CD4-positive, alpha-beta T cell (primary cell): ENCODE data around the gene PTPMT1. TPM values are rescaled to one million over a fixed set of nuclear protein-coding genes. Genes with fewer than 3 reads are reported as not detected.

Experiments used
- ATAC-seq: fragments of 200-7000 bp; cut with Tn5 transposase; one replicate; pipeline ENCODE4 v1.10.0; 2022; ENCODE audit warnings: mild to moderate bottlenecking; ENCODE audit not compliant: poor library complexity
- CTCF ChIA-PET: fragments of 350-600 bp; sonication (Branson Sonifier 250); formaldehyde crosslinking; loops from one replicate; lab custom pipeline; 2021; ENCODE audit warnings: antibody characterized with exemption, inconsistent platforms; lab: Charles Lee
- POLR2A ChIA-PET: fragments of 350-600 bp; sonication (Branson Sonifier 250); formaldehyde crosslinking; loops from one replicate; lab custom pipeline; 2021; ENCODE audit warnings: antibody characterized with exemption, inconsistent platforms; lab: Charles Lee
- DNase-seq, 14 experiments: peaks; one replicate each; pipeline ENCODE4 v3.0.0-alpha.2; 2013 to 2020; ENCODE audit warnings: mixed read lengths in 2 of 14
- H3K27ac ChIP-seq, 2 donors: one replicate each; pipeline versions ENCODE4 v1.5.1 to v1.7.0; 2013; ENCODE audit warnings: low read length in 2 of 2, low read depth in 1 of 2, mild to moderate bottlenecking in 1 of 2
- H3K27me3 ChIP-seq, 2 experiments: 1 replicate in 1 of 2; 2 replicates in 1 of 2; pipeline versions ENCODE4 v1.6.1 to v1.7.0; 2013; ENCODE audit warnings: low read length in 2 of 2, control low read depth in 1 of 2, mild to moderate bottlenecking in 1 of 2, moderate library complexity in 1 of 2; ENCODE audit not compliant: insufficient read depth in 2 of 2, control insufficient read depth in 1 of 2
- H3K36me3 ChIP-seq: one replicate; pipeline ENCODE4 v1.6.1; 2013; ENCODE audit warnings: low read length, control low read depth; ENCODE audit not compliant: insufficient read depth
- H3K4me1 ChIP-seq: one replicate; pipeline ENCODE4 v1.6.1; 2013; ENCODE audit warnings: low read length, control low read depth; ENCODE audit not compliant: insufficient read depth
- H3K4me3 ChIP-seq: one replicate; pipeline ENCODE4 v1.5.1; 2013; ENCODE audit warnings: mild to moderate bottlenecking, low read length, moderate library complexity
- H3K9me3 ChIP-seq, 2 experiments: 1 replicate in 1 of 2; 2 replicates in 1 of 2; pipeline versions ENCODE4 v1.6.1 to v1.7.0; 2013; ENCODE audit warnings: low read length in 2 of 2, mild to moderate bottlenecking in 2 of 2, control low read depth in 1 of 2, moderate library complexity in 1 of 2; ENCODE audit not compliant: control insufficient read depth in 1 of 2, insufficient read depth in 1 of 2
- H3K27ac Mint-ChIP-seq: one replicate; pipeline ENCODE4 v1.8.0; 2020; ENCODE audit warnings: mixed read lengths
- H3K27me3 Mint-ChIP-seq: one replicate; pipeline ENCODE4 v1.8.0; 2021; ENCODE audit warnings: mixed read lengths
- H3K36me3 Mint-ChIP-seq: one replicate; pipeline ENCODE4 v1.8.0; 2021; ENCODE audit warnings: low read depth, mixed read lengths
- H3K4me1 Mint-ChIP-seq: one replicate; pipeline ENCODE4 v1.8.0; 2021; ENCODE audit warnings: low read depth, mixed read lengths
- H3K4me3 Mint-ChIP-seq: one replicate; pipeline ENCODE4 v1.8.0; 2020; ENCODE audit warnings: mild to moderate bottlenecking, mixed read lengths
- H3K9me3 Mint-ChIP-seq: one replicate; pipeline ENCODE4 v1.8.0; 2020; ENCODE audit warnings: mixed read lengths
- CTCF ChIP-seq: fragments of 200-600 bp; IDR thresholded peaks from one replicate; pipeline ENCODE4 v1.8.0; 2022; ENCODE audit warnings: antibody characterized with exemption, mild to moderate bottlenecking
- intact Hi-C, 2 experiments: fragments of 100-400 bp; cut with DNase I in 1 of 2; cut with micrococcal nuclease in 1 of 2; formaldehyde crosslinking; loops; one replicate each; pipeline versions ENCODE4 v1.15.1 to v1.9.0; 2023 to 2025; cut with DNase I, micrococcal nuclease
- total RNA-seq, 174 experiments: library from RNA in 2 of 174; stranded (reverse) in 2 of 174; gene quantifications; one replicate each; pipeline ENCODE4 v1.2.3 and lab custom pipeline; 2021 to 2026

Gene PTPMT1
- total RNA-seq, 2 experiments from 2014 or later: 18.9 to 26.7 TPM

GRCh38 chr11:47592251-47592650, 26.9 kb downstream of the PTPMT1 start:
- H3K36me3 Mint-ChIP-seq: no peaks in the 10 kb centered on the region
- peaks cover 37% of the 10 kb centered on the region for H3K27me3 Mint-ChIP-seq
- intact Hi-C loops: no loop called here
- no peak overlapping the region for H3K4me3 Mint-ChIP-seq
- Histone ChIP-seq H3K27ac (no peak overlapping the region), H3K36me3 (no peaks in the 10 kb centered on the region), H3K9me3 (peaks cover 0 to 14% of the 10 kb centered on the region in 2 experiments), H3K27me3 (peaks cover 25 to 41% of the 10 kb centered on the region in 2 experiments), H3K4me1 (peaks cover 12% of the 10 kb centered on the region), H3K4me3 (no peak overlapping the region)
- CTCF ChIA-PET: no interaction called here
- no peak for DNase-seq
- no peak overlapping the region for H3K27ac Mint-ChIP-seq
- H3K4me1 Mint-ChIP-seq: no peaks in the 10 kb centered on the region
- POLR2A ChIA-PET: no interaction called here
- TF ChIP-seq CTCF: no peak
- H3K9me3 Mint-ChIP-seq: no peaks in the 10 kb centered on the region
- ATAC-seq: no peak

DNA sequence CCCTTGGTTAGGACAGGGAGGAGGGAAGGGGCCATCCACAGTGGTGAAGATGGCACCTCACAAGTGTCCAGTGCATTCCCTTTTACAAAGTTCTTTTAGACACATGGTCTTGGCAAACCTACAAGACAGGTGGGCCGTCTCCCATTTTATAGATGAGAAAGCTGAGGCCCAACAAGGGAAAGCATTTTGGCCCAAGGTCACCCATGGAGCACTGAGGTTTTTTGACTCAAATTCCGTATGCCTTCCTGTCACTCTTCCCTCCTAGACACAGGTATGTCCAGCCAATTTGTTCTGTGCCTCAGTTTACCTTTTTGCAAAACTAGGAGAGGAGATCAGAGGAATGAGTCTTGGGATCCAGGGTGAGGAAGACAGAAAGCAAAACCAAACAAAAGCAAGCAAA, 27.6 kb downstream of the PTPMT1 start:
- H3K36me3 ChIP-seq: no peaks in the 10 kb centered on the region
- H3K4me1 ChIP-seq: peaks cover 12% of the 10 kb centered on the region
- intact Hi-C loops: no loop called here
- ATAC-seq (no peak), DNase-seq (no peak)
- H3K4me1 Mint-ChIP-seq: no peaks in the 10 kb centered on the region
- no peaks in the 10 kb centered on the region for H3K9me3 Mint-ChIP-seq
- H3K27me3 Mint-ChIP-seq: peaks cover 37% of the 10 kb centered on the region
- no peak overlapping the region for H3K4me3 ChIP-seq
- H3K27me3 ChIP-seq: peaks cover 25 to 41% of the 10 kb centered on the region in 2 experiments
- no peak overlapping the region for H3K27ac Mint-ChIP-seq
- CTCF ChIA-PET: no interaction called here
- no peak overlapping the region for H3K4me3 Mint-ChIP-seq
- no peaks in the 10 kb centered on the region for H3K36me3 Mint-ChIP-seq
- no peak for TF ChIP-seq CTCF
- H3K27ac ChIP-seq: no peak overlapping the region
- peaks cover 0 to 14% of the 10 kb centered on the region in 2 experiments for H3K9me3 ChIP-seq
- POLR2A ChIA-PET: no interaction called here

DNA sequence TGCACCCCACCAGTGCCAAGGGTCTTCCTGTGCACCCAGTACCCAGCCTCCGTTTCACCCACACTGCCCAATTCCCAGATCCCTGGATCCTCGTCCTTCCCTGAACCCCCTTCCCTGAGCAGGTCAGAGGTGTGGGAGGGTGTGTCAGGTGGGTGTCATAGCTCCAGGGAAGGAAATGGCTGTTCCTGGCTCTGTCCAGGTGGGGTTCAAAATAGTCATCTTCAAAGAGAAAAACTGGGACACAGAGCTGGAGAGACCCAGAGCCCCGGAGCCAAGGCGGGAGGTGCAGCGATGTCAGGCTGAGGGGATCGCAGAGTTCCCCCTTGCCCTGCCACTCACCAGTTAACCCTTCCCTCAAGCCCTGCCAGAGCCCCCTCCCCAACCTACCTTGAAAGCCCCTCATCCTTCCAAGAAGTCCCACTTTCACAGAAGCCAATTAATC, 28.1 kb downstream of the PTPMT1 start:
- CTCF ChIA-PET: no interaction called here
- no peak for TF ChIP-seq CTCF
- peaks cover 0 to 14% of the 10 kb centered on the region in 2 experiments for H3K9me3 ChIP-seq
- peaks cover 37% of the 10 kb centered on the region for H3K27me3 Mint-ChIP-seq
- no peaks in the 10 kb centered on the region for H3K36me3 Mint-ChIP-seq
- POLR2A ChIA-PET: no interaction called here
- DNase-seq (no peak), ATAC-seq (no peak)
- no peaks in the 10 kb centered on the region for H3K4me1 Mint-ChIP-seq
- intact Hi-C loops: no loop called here
- peaks cover 25 to 41% of the 10 kb centered on the region in 2 experiments for H3K27me3 ChIP-seq
- H3K27ac ChIP-seq: no peak overlapping the region
- no peak overlapping the region for H3K4me3 Mint-ChIP-seq
- no peak overlapping the region for H3K4me3 ChIP-seq
- H3K4me1 ChIP-seq: peaks cover 12% of the 10 kb centered on the region
- H3K27ac Mint-ChIP-seq: no peak overlapping the region
- H3K36me3 ChIP-seq: no peaks in the 10 kb centered on the region
- H3K9me3 Mint-ChIP-seq: no peaks in the 10 kb centered on the region
